Nephron (organoid): ENCODE results near the gene ABR.

Experiments
- H3K27ac Mint-ChIP-seq, 3 experiments: 2 replicates each; pipeline ENCODE4 v1.8.0; 2020; ENCODE audit warnings: mixed read lengths in 3 of 3, mild to moderate bottlenecking in 2 of 3, moderate library complexity in 1 of 3
- H3K27me3 Mint-ChIP-seq: 2 replicates; pipeline ENCODE4 v1.8.0; 2021; ENCODE audit warnings: low read depth, mild to moderate bottlenecking, moderate library complexity, mixed read lengths
- H3K36me3 Mint-ChIP-seq: 2 replicates; pipeline ENCODE4 v1.8.0; 2020; ENCODE audit warnings: low read depth, mixed read lengths
- H3K4me1 Mint-ChIP-seq: 2 replicates; pipeline ENCODE4 v1.8.0; 2020; ENCODE audit warnings: mixed read lengths
- H3K4me3 Mint-ChIP-seq, 3 experiments: 2 replicates each; pipeline ENCODE4 v1.8.0; 2020; ENCODE audit warnings: mild to moderate bottlenecking in 3 of 3, mixed read lengths in 3 of 3, moderate library complexity in 2 of 3
- H3K9me3 Mint-ChIP-seq: 2 replicates; pipeline ENCODE4 v1.8.0; 2020; ENCODE audit warnings: mixed read lengths
- TF ChIP-seq, protein P1 (sequence below), 3 experiments: fragments of 200-600 bp; sonication (generic); IDR thresholded peaks; one replicate each; pipeline ENCODE4 v1.5.0; 2021; ENCODE audit warnings: antibody characterized with exemption in 3 of 3; ENCODE audit not compliant: unreplicated experiment in 3 of 3

ABR gene

DNA sequence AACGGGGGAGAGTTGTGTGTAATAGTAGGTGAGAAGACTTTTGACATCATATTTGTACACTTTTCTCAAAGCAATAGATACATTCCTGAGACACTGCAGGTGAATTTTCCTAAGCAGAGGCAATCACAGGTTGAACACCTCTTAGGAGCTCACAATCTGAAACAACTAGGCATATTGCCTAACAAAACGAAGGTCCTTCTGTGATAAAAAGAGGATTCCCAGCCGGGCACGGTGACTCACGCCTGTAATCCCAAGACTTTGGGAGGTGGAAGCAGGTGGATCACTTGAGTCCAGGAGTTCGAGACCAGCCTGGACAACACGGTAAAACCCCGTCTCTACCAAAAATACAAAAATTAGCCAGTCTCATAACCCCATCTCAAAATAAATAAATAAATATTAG, 217.6 kb downstream of the ABR start:
- Mint-ChIP-seq H3K9me3 (no peaks in the 10 kb centered on the region), H3K4me3 (no peak overlapping the region), H3K27me3 (peaks cover 4% of the 10 kb centered on the region), H3K36me3 (peaks cover 8% of the 10 kb centered on the region), H3K27ac (peak overlapping the region in 2 of 3 experiments; percentile 10 to 76), H3K4me1 (peaks cover 50% of the 10 kb centered on the region)
- TF ChIP-seq, protein P1, sequence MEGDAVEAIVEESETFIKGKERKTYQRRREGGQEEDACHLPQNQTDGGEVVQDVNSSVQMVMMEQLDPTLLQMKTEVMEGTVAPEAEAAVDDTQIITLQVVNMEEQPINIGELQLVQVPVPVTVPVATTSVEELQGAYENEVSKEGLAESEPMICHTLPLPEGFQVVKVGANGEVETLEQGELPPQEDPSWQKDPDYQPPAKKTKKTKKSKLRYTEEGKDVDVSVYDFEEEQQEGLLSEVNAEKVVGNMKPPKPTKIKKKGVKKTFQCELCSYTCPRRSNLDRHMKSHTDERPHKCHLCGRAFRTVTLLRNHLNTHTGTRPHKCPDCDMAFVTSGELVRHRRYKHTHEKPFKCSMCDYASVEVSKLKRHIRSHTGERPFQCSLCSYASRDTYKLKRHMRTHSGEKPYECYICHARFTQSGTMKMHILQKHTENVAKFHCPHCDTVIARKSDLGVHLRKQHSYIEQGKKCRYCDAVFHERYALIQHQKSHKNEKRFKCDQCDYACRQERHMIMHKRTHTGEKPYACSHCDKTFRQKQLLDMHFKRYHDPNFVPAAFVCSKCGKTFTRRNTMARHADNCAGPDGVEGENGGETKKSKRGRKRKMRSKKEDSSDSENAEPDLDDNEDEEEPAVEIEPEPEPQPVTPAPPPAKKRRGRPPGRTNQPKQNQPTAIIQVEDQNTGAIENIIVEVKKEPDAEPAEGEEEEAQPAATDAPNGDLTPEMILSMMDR (IDR thresholded peaks at IDR 0.05; ENCODE audit: unreplicated experiment in 3 of 3) = no peak

DNA sequence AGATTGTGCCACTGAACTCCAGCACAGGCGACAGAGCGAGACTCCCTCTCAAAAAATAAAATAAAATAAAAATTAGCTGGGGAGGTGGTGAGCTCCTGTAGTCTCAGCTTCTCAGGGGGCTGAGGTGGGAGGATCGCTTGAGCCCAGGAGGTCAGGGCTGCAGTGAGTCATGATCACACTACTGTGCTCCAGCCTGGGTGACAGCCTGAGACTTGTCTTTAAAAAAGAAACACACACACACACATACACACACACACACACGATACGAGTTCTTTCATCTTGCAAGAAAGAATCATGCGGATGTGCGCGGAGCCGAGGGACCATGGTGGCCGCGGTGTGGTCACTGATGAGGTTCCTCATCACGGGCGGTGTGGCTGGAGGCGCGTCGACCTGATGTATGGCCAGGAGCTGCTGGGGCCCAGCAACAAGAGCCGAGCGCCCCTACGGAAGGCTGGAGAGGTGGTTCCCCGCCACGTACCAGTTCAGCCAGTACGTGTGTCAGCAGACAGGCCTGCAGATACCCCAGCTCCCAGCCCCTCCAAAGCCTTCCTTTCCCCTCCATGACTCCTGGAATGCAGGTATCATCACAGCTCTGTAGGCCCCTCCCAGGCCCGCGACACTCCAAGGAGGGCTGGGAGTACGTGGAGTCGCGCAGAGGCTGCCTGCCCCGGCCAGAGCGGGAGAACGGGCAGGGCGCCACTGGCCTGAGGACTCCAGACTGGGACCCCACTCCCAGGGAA, 220.9 kb downstream of the ABR start:
- peaks cover 51% of the 10 kb centered on the region for H3K4me1 Mint-ChIP-seq
- no peaks in the 10 kb centered on the region for H3K9me3 Mint-ChIP-seq
- TF ChIP-seq, protein P1 (IDR thresholded peaks at IDR 0.05; ENCODE audit: unreplicated experiment in 3 of 3) = no peak
- peaks cover 3% of the 10 kb centered on the region for H3K27me3 Mint-ChIP-seq
- H3K27ac Mint-ChIP-seq = no peak overlapping the region
- H3K4me3 Mint-ChIP-seq = no peak overlapping the region
- H3K36me3 Mint-ChIP-seq = peaks cover 18% of the 10 kb centered on the region

DNA sequence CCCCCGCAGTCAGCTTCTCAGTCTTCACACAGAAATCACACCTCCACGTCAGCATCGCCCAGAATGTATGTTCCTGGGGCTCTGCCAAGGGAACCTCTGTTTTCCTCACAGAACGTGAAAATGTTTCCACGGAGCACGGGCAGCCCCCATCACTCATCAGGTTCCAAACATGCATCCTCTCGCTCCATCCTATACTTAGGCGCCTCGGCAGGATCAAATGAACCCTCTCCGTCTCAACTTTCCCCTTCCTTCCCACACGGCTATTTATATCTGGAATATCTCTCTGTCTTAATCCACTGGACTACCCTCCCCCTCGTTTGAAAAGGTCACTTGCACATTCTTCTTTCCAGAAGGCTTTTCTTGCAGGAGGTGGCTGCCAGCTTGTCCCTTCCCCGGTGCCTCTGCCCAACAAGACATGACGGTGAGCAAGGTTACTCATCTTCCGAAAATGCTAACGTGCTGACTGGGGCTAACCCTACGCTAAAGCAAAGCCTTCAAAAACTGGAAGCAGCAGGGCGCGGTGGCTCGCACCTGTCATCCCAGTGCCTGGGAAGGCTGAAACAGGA, 221.8 kb downstream of the ABR start:
- Mint-ChIP-seq H3K4me3 (peak overlapping the region in 2 of 3 experiments; percentile 6 to 26), H3K27me3 (peaks cover 3% of the 10 kb centered on the region), H3K36me3 (peaks cover 18% of the 10 kb centered on the region), H3K9me3 (no peaks in the 10 kb centered on the region), H3K27ac (peak overlapping the region in 2 of 3 experiments; percentile 14 to 55), H3K4me1 (peaks cover 47% of the 10 kb centered on the region)
- TF ChIP-seq, protein P1 (IDR thresholded peaks at IDR 0.05; ENCODE audit: unreplicated experiment in 3 of 3) = no peak

DNA sequence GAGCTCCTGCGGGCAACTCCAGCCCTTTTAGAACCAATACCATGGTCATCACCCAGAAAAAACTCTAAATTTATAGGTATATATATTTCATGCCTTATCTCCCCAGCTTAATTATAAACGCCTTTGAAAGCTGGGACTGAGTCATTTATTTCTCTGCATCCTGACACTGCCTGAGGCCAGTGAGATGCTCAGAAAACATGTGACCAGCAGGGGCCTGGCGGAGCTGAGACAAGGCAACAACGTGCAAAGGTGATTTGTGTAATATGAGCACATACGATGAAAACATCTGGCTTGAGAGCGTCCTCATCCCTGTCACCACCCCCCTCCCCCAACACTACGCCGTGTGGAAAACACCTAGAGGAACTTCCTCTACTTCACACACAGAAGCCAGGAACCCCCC, 222.9 kb downstream of the ABR start:
- peaks cover 18% of the 10 kb centered on the region for H3K36me3 Mint-ChIP-seq
- no peaks in the 10 kb centered on the region for H3K9me3 Mint-ChIP-seq
- H3K27ac Mint-ChIP-seq = peak overlapping the region in 1 of 3 experiments; percentile 83
- TF ChIP-seq, protein P1 (IDR thresholded peaks at IDR 0.05; ENCODE audit: unreplicated experiment in 3 of 3) = no peak
- no peak overlapping the region for H3K4me3 Mint-ChIP-seq
- H3K4me1 Mint-ChIP-seq = peaks cover 39% of the 10 kb centered on the region
- peaks cover 3% of the 10 kb centered on the region for H3K27me3 Mint-ChIP-seq

DNA sequence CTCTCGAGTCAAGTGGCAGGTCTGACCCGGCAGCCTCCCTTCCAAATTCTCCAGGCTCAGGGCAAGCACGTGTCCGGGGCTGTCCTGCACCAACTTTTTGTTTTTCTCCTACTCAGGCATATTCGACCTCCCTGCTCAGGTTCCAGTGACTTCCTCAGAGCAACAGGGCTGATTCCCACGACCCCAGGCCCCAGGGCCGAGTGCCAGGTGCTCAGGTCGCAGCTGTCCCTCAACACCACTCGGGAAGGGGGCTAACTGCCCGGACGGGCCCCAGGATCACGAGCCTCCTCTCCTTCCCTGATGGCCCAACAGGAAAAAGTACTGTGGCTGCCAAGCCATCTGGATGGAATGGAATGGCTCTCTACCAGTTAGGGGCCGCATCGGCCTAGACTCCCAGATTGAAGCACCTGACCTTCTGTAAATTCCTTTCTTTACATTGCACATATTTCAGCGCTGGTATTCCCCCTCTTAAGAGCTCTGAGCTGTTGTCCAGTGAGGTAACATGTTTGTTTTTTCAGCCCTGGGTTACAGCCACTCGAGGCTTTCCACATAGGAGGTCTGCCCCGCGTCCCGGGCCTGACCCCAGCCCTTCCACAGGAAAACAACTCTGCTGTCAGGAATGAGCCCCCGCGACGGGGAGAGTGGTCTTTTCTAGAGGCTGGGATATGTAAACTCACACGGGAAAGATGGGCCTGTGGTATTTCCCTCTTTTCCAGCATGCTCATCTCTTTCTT, 225.2 kb downstream of the ABR start:
- H3K4me1 Mint-ChIP-seq = peaks cover 42% of the 10 kb centered on the region
- H3K27me3 Mint-ChIP-seq = peaks cover 3% of the 10 kb centered on the region
- H3K9me3 Mint-ChIP-seq = no peaks in the 10 kb centered on the region
- TF ChIP-seq, protein P1 (IDR thresholded peaks at IDR 0.05; ENCODE audit: unreplicated experiment in 3 of 3) = no peak
- H3K36me3 Mint-ChIP-seq = peaks cover 18% of the 10 kb centered on the region
- peak overlapping the region in 2 of 3 experiments; percentile 8 to 71 for H3K4me3 Mint-ChIP-seq
- peak overlapping the region; percentile 84 to 91 (median 91) for H3K27ac Mint-ChIP-seq
